ENCODE measurements around the gene NT5C1A.

The NT5C1A gene

DNA sequence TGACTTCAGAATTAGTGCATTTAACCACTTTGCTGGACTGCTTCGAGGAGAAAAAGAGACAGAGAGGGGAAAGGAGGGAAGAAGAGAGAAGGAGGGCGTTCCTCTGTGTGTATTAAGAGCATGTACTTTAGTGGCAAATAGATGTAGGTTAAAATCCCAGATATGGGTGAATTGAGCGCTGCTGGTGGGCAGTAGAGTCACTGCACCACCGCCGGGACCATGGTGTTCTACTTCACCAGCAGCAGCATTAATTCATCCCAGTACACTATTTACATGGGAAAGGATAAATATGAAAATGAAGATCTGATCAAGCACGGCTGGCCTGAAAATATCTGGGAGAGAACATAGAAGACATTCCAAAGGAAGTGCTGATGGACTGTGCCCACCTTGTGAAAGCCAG lies 45.9 kb upstream of the NT5C1A start:
- ChIA-PET POLR2A (no interaction called here), CTCF (interaction anchor here (0.7 to 5.8 kb wide), 6 partner anchors 15 to 526 kb away, joined by 5 to 41 read pairs (median 6); no protein-coding TSS in a partner anchor)
- Histone ChIP-seq H3K4me3 (ENCODE audit: low read depth, low read length) (no peak overlapping the region), H3K36me3 (ENCODE audit: control insufficient read depth in 2 of 2, insufficient read depth in 1 of 2, low read length in 2 of 2) (no peaks in the 10 kb centered on the region), H3K4me1 (ENCODE audit: control insufficient read depth, insufficient read depth, low read length) (no peaks in the 10 kb centered on the region), H3K27ac (ENCODE audit: extremely low read depth, low read depth, low read length) (no peak overlapping the region), H3K9me3 (ENCODE audit: control insufficient read depth, insufficient read depth, low read depth, low read length) (no peaks in the 10 kb centered on the region)
- TF ChIP-seq ZNF544 (tag by site-specific recombination; IDR thresholded peaks at IDR 0.05) (no peak), ZNF248 (tag by site-specific recombination; IDR thresholded peaks at IDR 0.05) (no peak), SALL2 (tag by site-specific recombination; IDR thresholded peaks at IDR 0.05; ENCODE audit: borderline replicate concordance) (no peak), HOXC10 (CRISPR knock-in tag; IDR thresholded peaks at IDR 0.05) (no peak), ZNF792 (tag by site-specific recombination; IDR thresholded peaks at IDR 0.05) (no peak), GLI4 (tag by site-specific recombination; IDR thresholded peaks at IDR 0.05) (no peak), ZNF302 (tag by site-specific recombination; IDR thresholded peaks at IDR 0.05; ENCODE audit: low read depth) (no peak), GLIS2 (tag by site-specific recombination; IDR thresholded peaks at IDR 0.05) (no peak), ZNF623 (tag by site-specific recombination; IDR thresholded peaks at IDR 0.05) (no peak), ZNF133 (tag by site-specific recombination; IDR thresholded peaks at IDR 0.05) (no peak)
- TF ChIP-seq, protein P1, sequence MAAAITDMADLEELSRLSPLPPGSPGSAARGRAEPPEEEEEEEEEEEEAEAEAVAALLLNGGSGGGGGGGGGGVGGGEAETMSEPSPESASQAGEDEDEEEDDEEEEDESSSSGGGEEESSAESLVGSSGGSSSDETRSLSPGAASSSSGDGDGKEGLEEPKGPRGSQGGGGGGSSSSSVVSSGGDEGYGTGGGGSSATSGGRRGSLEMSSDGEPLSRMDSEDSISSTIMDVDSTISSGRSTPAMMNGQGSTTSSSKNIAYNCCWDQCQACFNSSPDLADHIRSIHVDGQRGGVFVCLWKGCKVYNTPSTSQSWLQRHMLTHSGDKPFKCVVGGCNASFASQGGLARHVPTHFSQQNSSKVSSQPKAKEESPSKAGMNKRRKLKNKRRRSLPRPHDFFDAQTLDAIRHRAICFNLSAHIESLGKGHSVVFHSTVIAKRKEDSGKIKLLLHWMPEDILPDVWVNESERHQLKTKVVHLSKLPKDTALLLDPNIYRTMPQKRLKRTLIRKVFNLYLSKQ (tag by site-specific recombination; IDR thresholded peaks at IDR 0.05; ENCODE audit: borderline replicate concordance) = no peak
- TF ChIP-seq, protein P2, sequence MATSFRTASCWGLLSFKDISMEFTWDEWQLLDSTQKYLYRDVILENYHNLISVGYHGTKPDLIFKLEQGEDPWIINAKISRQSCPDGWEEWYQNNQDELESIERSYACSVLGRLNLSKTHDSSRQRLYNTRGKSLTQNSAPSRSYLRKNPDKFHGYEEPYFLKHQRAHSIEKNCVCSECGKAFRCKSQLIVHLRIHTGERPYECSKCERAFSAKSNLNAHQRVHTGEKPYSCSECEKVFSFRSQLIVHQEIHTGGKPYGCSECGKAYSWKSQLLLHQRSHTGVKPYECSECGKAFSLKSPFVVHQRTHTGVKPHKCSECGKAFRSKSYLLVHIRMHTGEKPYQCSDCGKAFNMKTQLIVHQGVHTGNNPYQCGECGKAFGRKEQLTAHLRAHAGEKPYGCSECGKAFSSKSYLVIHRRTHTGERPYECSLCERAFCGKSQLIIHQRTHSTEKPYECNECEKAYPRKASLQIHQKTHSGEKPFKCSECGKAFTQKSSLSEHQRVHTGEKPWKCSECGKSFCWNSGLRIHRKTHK (tag by site-specific recombination; IDR thresholded peaks at IDR 0.05) = no peak
- TF ChIP-seq, protein P3, sequence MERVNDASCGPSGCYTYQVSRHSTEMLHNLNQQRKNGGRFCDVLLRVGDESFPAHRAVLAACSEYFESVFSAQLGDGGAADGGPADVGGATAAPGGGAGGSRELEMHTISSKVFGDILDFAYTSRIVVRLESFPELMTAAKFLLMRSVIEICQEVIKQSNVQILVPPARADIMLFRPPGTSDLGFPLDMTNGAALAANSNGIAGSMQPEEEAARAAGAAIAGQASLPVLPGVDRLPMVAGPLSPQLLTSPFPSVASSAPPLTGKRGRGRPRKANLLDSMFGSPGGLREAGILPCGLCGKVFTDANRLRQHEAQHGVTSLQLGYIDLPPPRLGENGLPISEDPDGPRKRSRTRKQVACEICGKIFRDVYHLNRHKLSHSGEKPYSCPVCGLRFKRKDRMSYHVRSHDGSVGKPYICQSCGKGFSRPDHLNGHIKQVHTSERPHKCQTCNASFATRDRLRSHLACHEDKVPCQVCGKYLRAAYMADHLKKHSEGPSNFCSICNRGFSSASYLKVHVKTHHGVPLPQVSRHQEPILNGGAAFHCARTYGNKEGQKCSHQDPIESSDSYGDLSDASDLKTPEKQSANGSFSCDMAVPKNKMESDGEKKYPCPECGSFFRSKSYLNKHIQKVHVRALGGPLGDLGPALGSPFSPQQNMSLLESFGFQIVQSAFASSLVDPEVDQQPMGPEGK (tag by site-specific recombination; IDR thresholded peaks at IDR 0.05) = no peak
- TF ChIP-seq, protein P4, sequence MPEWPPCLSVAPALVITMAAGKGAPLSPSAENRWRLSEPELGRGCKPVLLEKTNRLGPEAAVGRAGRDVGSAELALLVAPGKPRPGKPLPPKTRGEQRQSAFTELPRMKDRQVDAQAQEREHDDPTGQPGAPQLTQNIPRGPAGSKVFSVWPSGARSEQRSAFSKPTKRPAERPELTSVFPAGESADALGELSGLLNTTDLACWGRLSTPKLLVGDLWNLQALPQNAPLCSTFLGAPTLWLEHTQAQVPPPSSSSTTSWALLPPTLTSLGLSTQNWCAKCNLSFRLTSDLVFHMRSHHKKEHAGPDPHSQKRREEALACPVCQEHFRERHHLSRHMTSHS (tag by site-specific recombination; IDR thresholded peaks at IDR 0.05) = no peak
- TF ChIP-seq, protein P5, sequence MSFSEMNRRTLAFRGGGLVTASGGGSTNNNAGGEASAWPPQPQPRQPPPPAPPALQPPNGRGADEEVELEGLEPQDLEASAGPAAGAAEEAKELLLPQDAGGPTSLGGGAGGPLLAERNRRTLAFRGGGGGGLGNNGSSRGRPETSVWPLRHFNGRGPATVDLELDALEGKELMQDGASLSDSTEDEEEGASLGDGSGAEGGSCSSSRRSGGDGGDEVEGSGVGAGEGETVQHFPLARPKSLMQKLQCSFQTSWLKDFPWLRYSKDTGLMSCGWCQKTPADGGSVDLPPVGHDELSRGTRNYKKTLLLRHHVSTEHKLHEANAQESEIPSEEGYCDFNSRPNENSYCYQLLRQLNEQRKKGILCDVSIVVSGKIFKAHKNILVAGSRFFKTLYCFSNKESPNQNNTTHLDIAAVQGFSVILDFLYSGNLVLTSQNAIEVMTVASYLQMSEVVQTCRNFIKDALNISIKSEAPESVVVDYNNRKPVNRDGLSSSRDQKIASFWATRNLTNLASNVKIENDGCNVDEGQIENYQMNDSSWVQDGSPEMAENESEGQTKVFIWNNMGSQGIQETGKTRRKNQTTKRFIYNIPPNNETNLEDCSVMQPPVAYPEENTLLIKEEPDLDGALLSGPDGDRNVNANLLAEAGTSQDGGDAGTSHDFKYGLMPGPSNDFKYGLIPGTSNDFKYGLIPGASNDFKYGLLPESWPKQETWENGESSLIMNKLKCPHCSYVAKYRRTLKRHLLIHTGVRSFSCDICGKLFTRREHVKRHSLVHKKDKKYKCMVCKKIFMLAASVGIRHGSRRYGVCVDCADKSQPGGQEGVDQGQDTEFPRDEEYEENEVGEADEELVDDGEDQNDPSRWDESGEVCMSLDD (tag by site-specific recombination; IDR thresholded peaks at IDR 0.05) = no peak
- TF ChIP-seq, protein P6, sequence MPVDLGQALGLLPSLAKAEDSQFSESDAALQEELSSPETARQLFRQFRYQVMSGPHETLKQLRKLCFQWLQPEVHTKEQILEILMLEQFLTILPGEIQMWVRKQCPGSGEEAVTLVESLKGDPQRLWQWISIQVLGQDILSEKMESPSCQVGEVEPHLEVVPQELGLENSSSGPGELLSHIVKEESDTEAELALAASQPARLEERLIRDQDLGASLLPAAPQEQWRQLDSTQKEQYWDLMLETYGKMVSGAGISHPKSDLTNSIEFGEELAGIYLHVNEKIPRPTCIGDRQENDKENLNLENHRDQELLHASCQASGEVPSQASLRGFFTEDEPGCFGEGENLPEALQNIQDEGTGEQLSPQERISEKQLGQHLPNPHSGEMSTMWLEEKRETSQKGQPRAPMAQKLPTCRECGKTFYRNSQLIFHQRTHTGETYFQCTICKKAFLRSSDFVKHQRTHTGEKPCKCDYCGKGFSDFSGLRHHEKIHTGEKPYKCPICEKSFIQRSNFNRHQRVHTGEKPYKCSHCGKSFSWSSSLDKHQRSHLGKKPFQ (tag by site-specific recombination; IDR thresholded peaks at IDR 0.05) = no peak
- TF ChIP-seq, protein P7, sequence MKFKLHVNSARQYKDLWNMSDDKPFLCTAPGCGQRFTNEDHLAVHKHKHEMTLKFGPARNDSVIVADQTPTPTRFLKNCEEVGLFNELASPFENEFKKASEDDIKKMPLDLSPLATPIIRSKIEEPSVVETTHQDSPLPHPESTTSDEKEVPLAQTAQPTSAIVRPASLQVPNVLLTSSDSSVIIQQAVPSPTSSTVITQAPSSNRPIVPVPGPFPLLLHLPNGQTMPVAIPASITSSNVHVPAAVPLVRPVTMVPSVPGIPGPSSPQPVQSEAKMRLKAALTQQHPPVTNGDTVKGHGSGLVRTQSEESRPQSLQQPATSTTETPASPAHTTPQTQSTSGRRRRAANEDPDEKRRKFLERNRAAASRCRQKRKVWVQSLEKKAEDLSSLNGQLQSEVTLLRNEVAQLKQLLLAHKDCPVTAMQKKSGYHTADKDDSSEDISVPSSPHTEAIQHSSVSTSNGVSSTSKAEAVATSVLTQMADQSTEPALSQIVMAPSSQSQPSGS (tag by site-specific recombination; IDR thresholded peaks at IDR 0.05; ENCODE audit: low read depth) = no peak

Data from HEK293 (cell line).